ENCODE measurements around the gene MED4. TPM values are rescaled to one million over a fixed set of nuclear protein-coding genes. Genes with fewer than 3 reads are reported as not detected.

Gene MED4
- total RNA-seq = 46.4 TPM

DNA sequence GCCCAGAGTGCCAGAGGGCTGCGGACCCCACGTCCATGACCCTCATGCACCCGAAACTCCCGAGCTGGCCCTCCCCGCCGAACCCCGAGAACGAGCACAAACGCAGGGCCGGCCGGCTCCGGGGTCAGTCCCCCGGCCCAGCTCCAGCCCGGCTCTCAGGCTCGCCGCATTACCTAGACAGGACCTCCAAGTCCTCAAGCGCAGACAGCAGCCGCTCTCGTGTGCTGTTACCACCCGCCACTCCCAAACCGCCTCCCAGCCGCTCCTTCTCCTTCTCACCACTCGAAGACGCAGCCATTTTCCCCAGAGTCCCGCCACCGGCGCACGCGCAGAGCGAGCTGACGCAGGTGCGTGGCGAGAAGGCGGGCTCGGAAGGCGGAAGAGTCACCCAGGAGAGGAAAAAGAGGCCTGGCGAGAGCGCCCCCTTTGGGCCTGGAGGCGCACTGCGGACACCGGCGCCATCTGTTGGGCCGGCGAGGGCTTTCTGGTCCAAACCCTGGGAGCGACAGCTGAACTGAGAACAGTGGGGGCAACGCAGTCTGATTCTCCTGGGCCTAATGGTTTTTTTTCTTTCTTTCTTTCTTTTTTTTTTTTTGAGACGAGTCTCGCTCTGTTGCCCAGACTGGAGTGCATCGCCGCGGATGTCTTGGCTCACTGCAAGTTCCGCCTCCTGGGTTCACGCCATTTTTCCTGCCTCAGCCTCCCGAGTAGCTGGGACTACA lies at the start of gene MED4:
TSS of gene MED4 (minus strand) at position 324 of the 722 bp plus-strand sequence. CDS start at position 298, 26 bp downstream.
- DNase-seq (ENCODE audit: low spot score) (peak; percentile 98), ATAC-seq (peak; percentile 99)
- intact Hi-C loops (cut with DNase I) = no loop called here

- intact Hi-C loops (cut with DNase I) = no loop called here
- DNase-seq (ENCODE audit: low spot score) (no peak), ATAC-seq (peak; percentile 92)
These were observed 49.6 kb upstream of the MED4 start for GRCh38 chr13:48144413-48145035.

DNA sequence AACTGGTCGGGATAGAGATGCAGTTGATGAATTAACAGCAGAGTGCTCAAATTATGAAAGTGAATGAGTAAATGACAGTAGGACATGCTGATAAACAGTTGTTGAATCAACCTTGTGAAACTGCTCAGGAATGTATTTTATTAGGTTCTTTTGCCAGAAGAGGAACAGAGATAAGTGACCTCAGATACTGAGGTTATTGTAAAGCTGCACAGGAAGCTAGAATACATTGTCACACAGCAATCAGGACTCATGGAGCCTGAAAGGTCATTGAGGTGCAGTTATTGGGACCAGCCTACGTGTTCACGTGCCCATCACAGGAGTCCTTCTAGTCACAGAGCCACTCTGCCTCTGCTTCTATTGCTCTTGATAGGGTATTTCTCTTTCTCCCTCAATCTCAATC lies 47.5 kb upstream of the MED4 start:
- intact Hi-C loops (cut with DNase I) = no loop called here
- DNase-seq (ENCODE audit: low spot score) = no peak
- peak; percentile 37 for ATAC-seq

DNA sequence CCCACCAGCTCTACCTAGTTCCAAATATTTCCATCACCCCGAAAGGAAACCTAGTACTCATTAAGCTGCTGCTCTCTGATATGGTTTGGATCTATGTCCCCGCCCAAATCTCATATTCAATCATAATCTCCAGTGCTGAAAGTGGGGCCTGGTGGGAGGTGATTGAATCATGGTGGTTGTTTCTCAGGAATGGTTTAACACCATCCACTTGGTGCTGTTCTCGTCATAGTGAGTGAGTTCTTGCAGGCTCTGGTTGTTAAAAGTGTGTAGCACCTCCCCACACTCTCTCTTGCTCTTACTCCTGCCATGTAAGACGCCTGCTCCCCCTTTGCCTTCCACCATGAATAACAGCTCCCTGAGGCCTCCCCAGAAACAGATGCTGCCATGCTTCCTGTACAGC lies 43.4 kb upstream of the MED4 start:
- DNase-seq (ENCODE audit: low spot score) (no peak), ATAC-seq (no peak)
- intact Hi-C loops (cut with DNase I) = no loop called here

- ATAC-seq (no peak), DNase-seq (ENCODE audit: low spot score) (no peak)
- intact Hi-C loops (cut with DNase I) = no loop called here
These were observed 38.1 kb upstream of the MED4 start for GRCh38 chr13:48132961-48133360.

DNA sequence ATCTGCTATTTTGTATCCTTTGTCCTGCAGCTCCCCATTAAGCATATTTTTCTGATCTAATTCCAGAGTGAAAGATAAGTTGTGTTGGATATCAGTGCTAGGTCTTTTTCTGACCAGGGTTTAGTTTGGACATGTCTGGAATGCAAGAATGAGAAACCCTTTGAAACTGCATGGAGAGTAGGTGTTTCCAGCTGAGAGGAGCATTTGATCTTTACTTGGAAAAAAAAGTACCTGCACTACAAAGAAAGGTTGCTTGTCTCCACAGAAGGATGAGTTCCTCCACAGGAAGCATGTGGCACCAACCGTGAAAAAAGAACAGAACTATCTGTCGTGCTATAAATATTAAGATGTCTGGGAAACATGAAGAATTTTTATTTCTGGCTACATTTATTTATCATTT lies 36.6 kb upstream of the MED4 start:
- ATAC-seq (no peak), DNase-seq (ENCODE audit: low spot score) (no peak)
- intact Hi-C loops (cut with DNase I) = no loop called here

DNA sequence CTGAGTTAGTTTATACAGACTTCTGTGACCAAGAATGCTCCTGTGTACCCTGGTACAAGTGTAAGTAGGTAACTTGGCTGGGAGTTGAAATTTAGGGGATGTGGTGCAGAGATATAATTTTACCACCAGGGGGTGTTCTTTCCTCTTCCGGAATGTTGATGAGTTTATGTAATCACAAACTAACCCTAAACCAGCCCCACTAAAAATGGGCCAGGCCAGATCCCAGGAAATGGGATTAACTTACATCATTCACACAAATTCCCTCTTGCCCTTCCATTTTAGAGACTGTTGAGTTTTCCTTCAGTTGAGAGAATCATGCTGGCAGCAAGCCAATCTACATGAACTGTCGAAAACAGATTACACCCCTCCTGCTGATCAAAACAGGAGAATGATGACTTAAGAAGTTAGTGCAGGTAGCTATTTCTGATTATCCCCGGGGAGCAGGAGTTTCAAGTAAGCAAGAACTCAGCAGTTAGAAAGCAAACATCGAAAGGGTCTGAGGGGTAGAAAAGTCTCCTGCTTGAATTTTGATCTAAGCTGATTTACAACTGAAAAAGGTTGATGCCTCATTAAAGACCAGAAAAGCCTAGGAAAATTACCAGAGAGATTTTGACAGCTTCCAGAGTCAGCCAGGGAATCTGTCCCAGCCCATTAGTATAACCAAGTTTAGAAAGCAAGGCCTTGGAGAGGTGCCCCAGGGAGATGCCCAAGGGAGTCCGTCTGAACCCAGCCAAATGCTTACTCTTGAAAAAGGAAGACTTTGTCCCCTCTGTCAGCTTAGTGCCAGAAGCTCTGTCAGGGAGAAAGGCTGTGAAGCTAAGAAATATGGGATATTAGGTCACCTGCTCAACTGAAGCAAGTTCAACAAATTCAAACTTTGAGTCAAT lies 32.3 kb upstream of the MED4 start:
- DNase-seq (ENCODE audit: low spot score) (peak; percentile 78), ATAC-seq (peak; percentile 88)
- intact Hi-C loops (cut with DNase I) = no loop called here

DNA sequence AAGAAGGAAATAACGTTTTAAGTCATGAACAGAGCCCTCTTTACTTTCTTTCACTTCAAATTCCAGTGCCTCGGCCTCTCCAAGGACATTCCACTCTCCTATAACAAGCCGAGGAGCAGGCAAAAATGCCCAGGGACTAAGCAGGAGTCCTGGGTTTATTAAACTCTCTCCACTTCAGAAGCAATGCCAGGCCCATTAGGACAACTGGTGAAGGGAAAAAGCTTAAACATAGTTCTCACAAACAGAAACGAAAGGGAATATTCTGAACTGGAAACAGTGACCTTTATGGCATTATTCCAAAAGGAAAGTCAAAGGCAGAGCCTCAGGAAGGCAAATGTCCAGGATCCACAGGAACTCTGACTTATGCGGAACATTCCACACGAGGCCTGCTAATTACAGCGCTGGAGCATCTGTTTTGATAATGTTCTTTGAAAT lies 30.9 kb upstream of the MED4 start:
- ATAC-seq (peak; percentile 86), DNase-seq (ENCODE audit: low spot score) (no peak)
- intact Hi-C loops (cut with DNase I) = no loop called here

- intact Hi-C loops (cut with DNase I) = no loop called here
- ATAC-seq = no peak
- no peak for DNase-seq (ENCODE audit: low spot score)
These were observed 28.9 kb upstream of the MED4 start for GRCh38 chr13:48123812-48124211.

DNA sequence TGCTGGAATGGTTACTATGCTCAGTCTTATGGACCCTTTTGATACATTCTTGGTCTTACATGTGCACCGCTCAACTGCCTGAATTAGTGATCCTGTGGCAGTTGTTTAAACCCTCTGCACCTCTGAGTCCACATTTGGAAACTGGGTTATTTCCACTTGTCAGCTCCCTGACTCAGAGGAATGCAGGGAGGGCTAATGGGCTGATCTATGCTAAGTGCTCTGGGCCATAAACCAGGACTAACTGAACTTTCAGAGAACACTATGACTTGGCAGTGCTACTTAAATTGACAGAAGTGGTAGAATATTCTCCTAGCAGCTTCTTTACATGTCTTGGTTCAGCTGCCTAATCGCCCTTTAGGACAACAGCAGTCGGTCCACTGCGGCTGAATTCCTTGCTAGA lies 26.8 kb upstream of the MED4 start:
- DNase-seq (ENCODE audit: low spot score) (no peak), ATAC-seq (no peak)
- intact Hi-C loops (cut with DNase I) = no loop called here

GRCh38 chr13:48120241-48120640 lies 25.3 kb upstream of the MED4 start:
- DNase-seq (ENCODE audit: low spot score) (no peak), ATAC-seq (no peak)
- intact Hi-C loops (cut with DNase I) = no loop called here

- intact Hi-C loops (cut with DNase I) = no loop called here
- DNase-seq (ENCODE audit: low spot score) (no peak), ATAC-seq (no peak)
These were observed 23.1 kb upstream of the MED4 start for GRCh38 chr13:48118030-48118429.

DNA sequence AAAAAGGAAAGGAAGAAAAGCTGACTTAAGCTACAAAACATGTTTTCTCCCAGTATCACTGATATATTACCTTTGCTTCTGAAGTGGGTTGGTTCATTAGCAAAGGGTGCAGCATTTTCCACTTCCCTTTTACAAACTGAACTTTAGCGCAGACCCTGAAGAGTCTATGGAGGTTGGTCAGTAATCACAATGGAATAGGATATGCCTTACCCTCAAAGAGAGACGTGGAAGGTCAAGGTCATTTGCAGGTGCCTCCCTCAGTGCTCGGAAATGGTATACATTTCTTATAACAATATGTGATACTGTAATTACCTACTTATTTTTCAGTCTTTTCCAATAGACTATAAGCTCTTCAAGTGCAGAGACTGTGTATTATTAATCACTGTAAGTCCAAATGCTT lies 21.9 kb upstream of the MED4 start:
- ATAC-seq = no peak
- intact Hi-C loops (cut with DNase I) = no loop called here
- DNase-seq (ENCODE audit: low spot score) = no peak

DNA sequence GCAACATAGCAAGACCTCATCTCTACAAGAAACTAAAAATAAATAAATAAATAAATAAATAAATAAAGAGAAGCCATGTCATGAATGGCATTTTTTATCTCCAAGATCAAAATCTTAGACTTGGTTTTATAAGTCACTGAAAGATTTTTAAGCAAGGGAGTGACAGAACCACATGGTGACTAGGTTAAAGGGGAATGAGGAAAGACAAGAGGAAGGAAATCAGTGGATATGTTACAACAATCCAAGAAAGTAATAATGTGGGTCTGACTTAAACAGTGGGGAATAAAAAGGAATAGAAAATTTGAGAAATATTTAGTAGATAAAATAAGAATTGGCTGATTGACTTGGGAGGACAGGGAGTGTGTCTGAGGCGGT lies 18.8 kb upstream of the MED4 start:
- DNase-seq (ENCODE audit: low spot score) (no peak), ATAC-seq (no peak)
- intact Hi-C loops (cut with DNase I) = no loop called here

DNA sequence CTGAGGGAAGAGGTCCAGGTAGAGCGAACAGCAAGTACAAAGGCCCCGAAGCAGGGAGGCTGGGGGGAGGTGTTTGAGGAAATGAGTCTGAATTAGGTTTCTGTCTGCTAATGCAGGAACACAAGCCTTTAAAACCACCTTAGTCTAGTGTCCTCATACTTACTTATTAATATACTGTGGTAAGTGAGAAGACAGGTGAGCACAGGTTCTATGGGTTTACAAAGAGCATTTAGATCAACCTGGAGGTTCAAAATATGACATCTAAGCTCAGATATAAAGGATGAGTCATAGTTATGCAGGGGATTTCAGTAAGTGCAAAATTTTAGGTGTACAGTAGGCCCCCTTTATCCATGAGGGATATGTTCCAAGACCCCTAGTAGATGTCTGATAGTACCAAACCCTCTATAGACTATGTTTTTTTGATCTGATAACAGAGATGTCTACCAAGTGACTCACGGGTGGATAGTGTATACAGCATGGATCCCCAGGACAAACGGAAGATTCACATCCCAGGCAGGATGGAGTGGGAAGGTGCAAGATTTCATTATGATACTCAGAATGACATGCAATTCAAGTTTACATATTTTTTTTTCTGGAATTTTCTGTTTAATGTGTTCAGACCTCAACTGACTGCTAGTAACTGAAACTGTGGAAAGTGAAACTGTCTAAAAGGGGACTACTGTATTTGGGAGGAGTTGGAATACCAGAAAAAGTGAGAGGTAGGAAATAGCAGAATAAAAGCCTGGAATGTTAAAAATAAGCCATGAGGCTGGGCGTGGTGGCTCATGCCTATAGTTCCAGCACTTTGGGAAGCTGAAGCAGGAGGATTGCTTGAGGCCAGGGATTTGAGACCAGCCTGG lies 18.2 kb upstream of the MED4 start:
- intact Hi-C loops (cut with DNase I) = no loop called here
- DNase-seq (ENCODE audit: low spot score) (no peak), ATAC-seq (no peak)

- ATAC-seq (peak; percentile 95), DNase-seq (ENCODE audit: low spot score) (peak; percentile 78)
- intact Hi-C loops (cut with DNase I) = no loop called here
These were observed 16.2 kb upstream of the MED4 start for GRCh38 chr13:48110931-48111721.

- intact Hi-C loops (cut with DNase I) = no loop called here
- ATAC-seq (peak; percentile 73), DNase-seq (ENCODE audit: low spot score) (no peak)
These were observed 15.4 kb upstream of the MED4 start for GRCh38 chr13:48110132-48110868.

DNA sequence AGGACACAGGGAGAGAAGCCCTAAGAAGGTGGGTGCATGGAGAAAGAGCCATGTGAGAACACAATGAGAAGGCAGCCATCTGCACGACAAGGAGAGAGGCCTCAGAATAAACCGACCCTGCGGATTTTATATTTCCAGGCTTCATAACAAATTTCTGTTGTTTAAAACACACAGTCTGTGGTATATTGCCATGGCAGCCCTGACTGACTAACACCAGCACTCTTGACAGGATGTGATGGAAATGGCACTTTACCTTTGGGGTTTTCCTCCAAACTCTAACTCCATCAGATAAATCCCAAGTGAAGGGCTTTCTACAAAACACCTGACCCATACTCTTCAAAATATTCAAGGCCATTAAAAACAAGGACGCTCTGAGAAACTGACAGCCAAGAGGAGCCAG lies 13.2 kb upstream of the MED4 start:
- intact Hi-C loops (cut with DNase I) = no loop called here
- ATAC-seq (no peak), DNase-seq (ENCODE audit: low spot score) (no peak)
